ENCODE data around the gene SFMBT2.

DNA sequence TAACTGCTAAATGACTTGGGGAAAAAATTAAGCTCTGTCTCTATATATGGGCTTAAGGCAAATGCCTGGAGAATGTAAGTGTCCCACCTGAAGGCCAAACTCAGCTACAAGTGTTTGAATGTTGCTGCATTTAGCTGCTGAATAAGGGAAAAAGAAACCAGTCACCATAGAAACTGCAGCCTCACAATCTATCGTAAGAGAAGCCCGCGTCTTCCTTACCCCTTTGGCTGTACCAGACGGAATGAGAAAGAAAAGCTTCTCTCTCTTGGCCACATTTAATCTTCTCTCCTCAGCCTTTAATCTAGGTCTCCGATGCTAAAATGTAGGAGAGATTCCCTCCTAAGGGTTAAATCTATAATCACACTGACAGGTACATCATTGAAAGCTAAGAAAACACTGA is 147.2 kb downstream of the SFMBT2 start:
- TF ChIP-seq, protein P1, sequence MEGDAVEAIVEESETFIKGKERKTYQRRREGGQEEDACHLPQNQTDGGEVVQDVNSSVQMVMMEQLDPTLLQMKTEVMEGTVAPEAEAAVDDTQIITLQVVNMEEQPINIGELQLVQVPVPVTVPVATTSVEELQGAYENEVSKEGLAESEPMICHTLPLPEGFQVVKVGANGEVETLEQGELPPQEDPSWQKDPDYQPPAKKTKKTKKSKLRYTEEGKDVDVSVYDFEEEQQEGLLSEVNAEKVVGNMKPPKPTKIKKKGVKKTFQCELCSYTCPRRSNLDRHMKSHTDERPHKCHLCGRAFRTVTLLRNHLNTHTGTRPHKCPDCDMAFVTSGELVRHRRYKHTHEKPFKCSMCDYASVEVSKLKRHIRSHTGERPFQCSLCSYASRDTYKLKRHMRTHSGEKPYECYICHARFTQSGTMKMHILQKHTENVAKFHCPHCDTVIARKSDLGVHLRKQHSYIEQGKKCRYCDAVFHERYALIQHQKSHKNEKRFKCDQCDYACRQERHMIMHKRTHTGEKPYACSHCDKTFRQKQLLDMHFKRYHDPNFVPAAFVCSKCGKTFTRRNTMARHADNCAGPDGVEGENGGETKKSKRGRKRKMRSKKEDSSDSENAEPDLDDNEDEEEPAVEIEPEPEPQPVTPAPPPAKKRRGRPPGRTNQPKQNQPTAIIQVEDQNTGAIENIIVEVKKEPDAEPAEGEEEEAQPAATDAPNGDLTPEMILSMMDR (IDR thresholded peaks at IDR 0.05 in 2 of 3, conservative IDR thresholded peaks at IDR 0.05 in 1 of 3; ENCODE audit: borderline replicate concordance in 1 of 3, insufficient read depth in 1 of 3, low read depth in 2 of 3, low read length in 2 of 3) = no peak
- TF ChIP-seq JUND (IDR thresholded peaks at IDR 0.05) = no peak

Measured in HCT116 (cell line).